Left renal cortex interstitium (tissue), 4 donors: ENCODE data around the gene HSPA13. TPM values are rescaled to one million over a fixed set of nuclear protein-coding genes. Genes with fewer than 3 reads are reported as not detected.
"Not testable (repeated sequence)": the region's sequence is repeated elsewhere in the genome, so short reads cannot be mapped to it uniquely, and the experiment has no call there.

Source experiments
- DNase-seq, 4 donors: peaks; one replicate each; pipeline ENCODE4 v3.0.0-alpha.2; 2013; ENCODE audit warnings: low read depth in 4 of 4, low spot score in 2 of 4, missing footprints in 1 of 4
- polyA plus RNA-seq, 4 donors: library from polyadenylated mRNA; unstranded; fragments of 120-200 nt; gene quantifications; one replicate each; pipeline ENCODE4 v1.2.1, GENCODE V29; 2013; ENCODE audit not compliant: insufficient read length in 4 of 4

Gene HSPA13
- 10 to 100 TPM; 45.1 to 56.6 (median 55.1) TPM for polyA plus RNA-seq

GRCh38 chr21:14382835-14383595 lies at the start of gene HSPA13:
TSS of gene HSPA13 (minus strand) at chr21:14383146. CDS start at chr21:14383119, 27 bp downstream.
- DNase-seq, result peak; percentile 96 to 100 (median 98)

- DNase-seq, result no peak
Measured at GRCh38 chr21:14418920-14419319, 36.0 kb upstream of the HSPA13 start.

- no peak for DNase-seq
Measured at GRCh38 chr21:14414932-14415508, 32.1 kb upstream of the HSPA13 start.

- DNase-seq, result no peak
Measured at GRCh38 chr21:14405962-14406361, 23.0 kb upstream of the HSPA13 start.

GRCh38 chr21:14405225-14405624 lies 22.3 kb upstream of the HSPA13 start:
- no peak for DNase-seq

- DNase-seq, result peak in 1 of 4 donors; percentile 15
Measured at GRCh38 chr21:14403681-14404318, 20.9 kb upstream of the HSPA13 start.

GRCh38 chr21:14401217-14401616 lies 18.3 kb upstream of the HSPA13 start:
- DNase-seq, result no peak

GRCh38 chr21:14388282-14388681 lies 5.3 kb upstream of the HSPA13 start:
- no peak for DNase-seq

- DNase-seq, result no peak
Measured at GRCh38 chr21:14384453-14384852, 1.5 kb upstream of the HSPA13 start.

- DNase-seq, result peak in 1 of 4 donors; percentile 65
Measured at GRCh38 chr21:14383596-14384180, 742 bp upstream of the HSPA13 start.

GRCh38 chr21:14382486-14382834 lies 486 bp downstream of the HSPA13 start:
- DNase-seq, result peak in 2 of 4 donors; percentile 22 to 36

- no peak for DNase-seq
Measured at GRCh38 chr21:14376854-14377253, 6.1 kb downstream of the HSPA13 start.

- no peak for DNase-seq
Measured at GRCh38 chr21:14366998-14367397, 15.9 kb downstream of the HSPA13 start.

GRCh38 chr21:14361958-14362357 lies 21.0 kb downstream of the HSPA13 start:
- no peak for DNase-seq

GRCh38 chr21:14358775-14359174 lies 24.2 kb downstream of the HSPA13 start:
- DNase-seq, result no peak

- no peak for DNase-seq
Measured at GRCh38 chr21:14356746-14357145, 26.2 kb downstream of the HSPA13 start.

- no peak for DNase-seq
Measured at GRCh38 chr21:14354515-14354914, 28.4 kb downstream of the HSPA13 start.

- DNase-seq, result peak in 1 of 4 donors; percentile 18
Measured at GRCh38 chr21:14353726-14354125, 29.2 kb downstream of the HSPA13 start.

GRCh38 chr21:14353231-14353630 lies 29.7 kb downstream of the HSPA13 start:
- no peak for DNase-seq

GRCh38 chr21:14327346-14327745 lies 55.6 kb downstream of the HSPA13 start:
- not testable (repeated sequence) for DNase-seq

- no peak for DNase-seq
Measured at GRCh38 chr21:14325595-14325994, 57.4 kb downstream of the HSPA13 start.
